ENCODE measurements around the gene CYB561D1.

CYB561D1 gene

DNA sequence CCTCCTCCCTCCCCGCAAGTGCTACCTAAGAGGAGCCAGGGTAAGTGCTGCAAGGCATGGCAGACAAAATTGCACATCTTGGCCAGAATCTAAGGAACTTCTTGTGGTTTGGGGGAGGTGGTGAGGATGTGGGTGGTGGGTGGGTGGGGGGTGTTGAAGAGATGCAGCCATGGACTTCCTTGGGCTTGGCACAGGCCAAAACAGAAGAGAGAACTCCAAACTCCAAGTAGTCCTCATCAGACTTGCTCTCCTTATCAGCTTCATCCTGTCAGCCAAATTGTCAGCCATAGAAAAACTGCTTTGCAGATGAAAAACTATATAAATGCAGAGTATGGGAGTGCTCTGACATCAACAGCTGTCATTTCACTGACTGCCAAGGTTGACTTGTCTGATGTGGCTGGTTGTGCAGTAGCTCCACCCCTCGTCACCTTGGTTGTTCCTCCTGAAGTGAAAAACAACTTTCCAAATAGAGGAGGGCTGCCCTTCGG is 8.5 kb downstream of the CYB561D1 start:
- H3K36me3 ChIP-seq (ENCODE audit: control insufficient read depth in 1 of 2, insufficient read depth in 2 of 2, low read length in 2 of 2): peaks cover 0 to 9% of the 10 kb centered on the region in 2 donors
- no peaks in the 10 kb centered on the region for H3K27me3 ChIP-seq (ENCODE audit: low read depth, low read length)
- no peak overlapping the region for H3K4me3 ChIP-seq (ENCODE audit: low read depth in 1 of 2, low read length in 2 of 2)
- peaks cover 10 to 40% of the 10 kb centered on the region in 2 donors for H3K4me1 ChIP-seq (ENCODE audit: control insufficient read depth in 1 of 2, insufficient read depth in 2 of 2, low read length in 2 of 2)
- H3K27ac ChIP-seq (ENCODE audit: low read length): no peak overlapping the region
- no peaks in the 10 kb centered on the region for H3K9me3 ChIP-seq (ENCODE audit: control insufficient read depth in 1 of 2, low read length in 2 of 2)

- Histone ChIP-seq H3K4me3 (ENCODE audit: low read depth in 1 of 2, low read length in 2 of 2) (no peak overlapping the region), H3K4me1 (ENCODE audit: control insufficient read depth in 1 of 2, insufficient read depth in 2 of 2, low read length in 2 of 2) (peaks cover 10 to 42% of the 10 kb centered on the region in 2 donors), H3K27me3 (ENCODE audit: low read depth, low read length) (no peaks in the 10 kb centered on the region), H3K36me3 (ENCODE audit: control insufficient read depth in 1 of 2, insufficient read depth in 2 of 2, low read length in 2 of 2) (peaks cover 0 to 7% of the 10 kb centered on the region in 2 donors), H3K27ac (ENCODE audit: low read length) (no peak overlapping the region), H3K9me3 (ENCODE audit: control insufficient read depth in 1 of 2, low read length in 2 of 2) (no peaks in the 10 kb centered on the region)
These were observed 10.0 kb downstream of the CYB561D1 start for GRCh38 chr1:109503935-109504334.

DNA sequence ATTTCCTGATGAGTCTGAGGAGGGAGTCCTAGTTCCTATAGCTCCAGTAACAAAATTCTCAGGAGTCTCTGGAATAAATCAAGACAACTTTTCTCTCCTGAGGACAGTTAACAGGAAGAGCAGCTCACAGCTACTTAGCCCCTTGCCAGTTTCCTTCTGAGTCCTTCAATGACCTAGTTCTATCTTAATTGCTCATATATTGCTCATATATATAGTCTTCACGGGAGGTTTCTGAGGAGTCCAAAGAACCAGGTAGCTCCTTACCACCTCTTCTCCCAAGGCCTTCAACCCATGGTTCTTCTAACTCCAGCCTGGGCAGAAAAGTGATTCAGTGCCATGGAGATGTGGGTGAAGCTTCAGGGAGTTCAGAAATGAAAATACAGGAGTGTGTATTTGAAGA is 11.1 kb downstream of the CYB561D1 start:
- H3K27ac ChIP-seq (ENCODE audit: low read length): no peak overlapping the region
- H3K36me3 ChIP-seq (ENCODE audit: control insufficient read depth in 1 of 2, insufficient read depth in 2 of 2, low read length in 2 of 2): peaks cover 0 to 7% of the 10 kb centered on the region in 2 donors
- H3K4me1 ChIP-seq (ENCODE audit: control insufficient read depth in 1 of 2, insufficient read depth in 2 of 2, low read length in 2 of 2): peaks cover 10 to 38% of the 10 kb centered on the region in 2 donors
- no peak overlapping the region for H3K4me3 ChIP-seq (ENCODE audit: low read depth in 1 of 2, low read length in 2 of 2)
- no peaks in the 10 kb centered on the region for H3K9me3 ChIP-seq (ENCODE audit: control insufficient read depth in 1 of 2, low read length in 2 of 2)
- H3K27me3 ChIP-seq (ENCODE audit: low read depth, low read length): no peaks in the 10 kb centered on the region

DNA sequence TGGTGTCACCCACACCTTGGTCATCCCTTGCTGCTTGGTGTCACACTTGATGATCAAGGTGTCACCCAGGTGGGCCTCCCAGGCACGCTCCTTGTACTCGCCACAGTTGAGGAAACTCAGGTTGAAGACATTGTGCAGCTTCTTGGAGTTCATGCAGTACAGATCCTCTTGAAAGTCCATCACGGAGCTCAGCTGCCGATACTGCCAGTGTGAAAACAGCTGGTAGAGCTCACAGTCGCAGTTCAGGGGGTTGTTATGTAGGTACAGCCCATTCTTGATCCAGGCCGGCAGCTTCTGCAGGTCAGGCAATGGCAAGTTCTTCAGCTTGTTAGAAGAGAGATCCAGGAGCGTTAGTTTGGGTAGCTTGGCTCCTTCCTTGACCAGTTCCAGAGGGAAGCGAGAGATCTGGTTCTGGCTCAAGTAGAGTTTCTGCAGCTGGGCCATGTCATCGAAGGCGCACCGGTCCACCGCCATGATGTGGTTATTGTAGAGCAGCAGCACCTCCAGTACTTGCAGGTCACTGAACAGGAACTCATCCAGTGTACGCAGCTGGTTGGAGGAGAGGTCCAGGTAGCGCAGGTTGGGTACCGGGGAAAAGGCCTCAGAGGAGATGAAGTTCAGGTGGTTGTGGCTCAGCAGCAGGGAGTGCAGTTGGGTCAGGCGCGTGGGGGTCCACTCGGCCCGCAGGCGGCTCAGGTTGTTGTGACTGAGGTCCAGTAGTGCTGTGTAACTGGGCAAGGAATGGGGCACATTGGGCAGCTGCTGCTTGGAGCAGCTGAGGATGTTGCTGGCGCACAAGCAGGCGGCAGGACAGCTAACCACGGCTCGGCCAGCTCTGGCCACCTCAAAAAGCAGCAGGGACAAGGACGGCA is 14.3 kb downstream of the CYB561D1 start:
- Histone ChIP-seq H3K27me3 (ENCODE audit: low read depth, low read length) (no peaks in the 10 kb centered on the region), H3K36me3 (ENCODE audit: control insufficient read depth in 1 of 2, insufficient read depth in 2 of 2, low read length in 2 of 2) (peaks cover 0 to 7% of the 10 kb centered on the region in 2 donors), H3K4me1 (ENCODE audit: control insufficient read depth in 1 of 2, insufficient read depth in 2 of 2, low read length in 2 of 2) (peaks cover 0 to 22% of the 10 kb centered on the region in 2 donors), H3K27ac (ENCODE audit: low read length) (no peak overlapping the region), H3K4me3 (ENCODE audit: low read depth in 1 of 2, low read length in 2 of 2) (peak overlapping the region in 1 of 2 donors; percentile 76), H3K9me3 (ENCODE audit: control insufficient read depth in 1 of 2, low read length in 2 of 2) (no peaks in the 10 kb centered on the region)

DNA sequence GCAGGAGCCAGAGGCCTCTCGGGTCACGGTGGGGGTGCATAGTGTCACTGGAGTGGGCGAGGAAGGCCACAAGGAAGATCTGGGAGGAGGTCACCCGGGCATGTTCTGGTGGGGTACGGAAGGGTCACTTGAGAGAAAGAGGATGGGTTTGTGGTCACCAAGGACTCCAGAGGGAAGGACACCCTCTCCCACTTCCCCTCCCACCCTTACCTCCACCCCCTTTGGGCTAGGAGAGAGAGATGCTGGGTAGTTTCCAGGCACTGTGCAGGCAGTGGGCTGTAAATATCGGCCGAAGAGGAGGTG is 14.9 kb downstream of the CYB561D1 start:
- Histone ChIP-seq H3K36me3 (ENCODE audit: control insufficient read depth in 1 of 2, insufficient read depth in 2 of 2, low read length in 2 of 2) (peaks cover 0 to 7% of the 10 kb centered on the region in 2 donors), H3K27me3 (ENCODE audit: low read depth, low read length) (no peaks in the 10 kb centered on the region), H3K4me3 (ENCODE audit: low read depth in 1 of 2, low read length in 2 of 2) (peak overlapping the region; percentile 42 to 76), H3K4me1 (ENCODE audit: control insufficient read depth in 1 of 2, insufficient read depth in 2 of 2, low read length in 2 of 2) (peaks cover 0 to 22% of the 10 kb centered on the region in 2 donors), H3K9me3 (ENCODE audit: control insufficient read depth in 1 of 2, low read length in 2 of 2) (no peaks in the 10 kb centered on the region), H3K27ac (ENCODE audit: low read length) (no peak overlapping the region)

- no peaks in the 10 kb centered on the region for H3K9me3 ChIP-seq (ENCODE audit: control insufficient read depth in 1 of 2, low read length in 2 of 2)
- H3K27me3 ChIP-seq (ENCODE audit: low read depth, low read length): no peaks in the 10 kb centered on the region
- H3K4me3 ChIP-seq (ENCODE audit: low read depth in 1 of 2, low read length in 2 of 2): peak within 1 kb of the TSS; percentile 72 to 76
- H3K4me1 ChIP-seq (ENCODE audit: control insufficient read depth in 1 of 2, insufficient read depth in 2 of 2, low read length in 2 of 2): peaks cover 0 to 22% of the 10 kb centered on the region in 2 donors
- H3K27ac ChIP-seq (ENCODE audit: low read length): no peak within 1 kb of the TSS
- peaks cover 0 to 7% of the 10 kb centered on the region in 2 donors for H3K36me3 ChIP-seq (ENCODE audit: control insufficient read depth in 1 of 2, insufficient read depth in 2 of 2, low read length in 2 of 2)
These were observed 15.6 kb downstream of the CYB561D1 start, which contains the start of gene AMIGO1 for GRCh38 chr1:109509176-109510134. Gene AMIGO1, minus strand, starts transcription at chr1:109509727. Its CDS starts 815 bp downstream, at chr1:109508912.

GRCh38 chr1:109513110-109513710 is 19.3 kb downstream of the CYB561D1 start:
- Histone ChIP-seq H3K27ac (ENCODE audit: low read length) (no peak overlapping the region), H3K36me3 (ENCODE audit: control insufficient read depth in 1 of 2, insufficient read depth in 2 of 2, low read length in 2 of 2) (no peaks in the 10 kb centered on the region), H3K4me3 (ENCODE audit: low read depth in 1 of 2, low read length in 2 of 2) (no peak overlapping the region), H3K4me1 (ENCODE audit: control insufficient read depth in 1 of 2, insufficient read depth in 2 of 2, low read length in 2 of 2) (peaks cover 0 to 17% of the 10 kb centered on the region in 2 donors), H3K27me3 (ENCODE audit: low read depth, low read length) (no peaks in the 10 kb centered on the region), H3K9me3 (ENCODE audit: control insufficient read depth in 1 of 2, low read length in 2 of 2) (no peaks in the 10 kb centered on the region)

- Histone ChIP-seq H3K9me3 (ENCODE audit: control insufficient read depth in 1 of 2, low read length in 2 of 2) (no peaks in the 10 kb centered on the region), H3K36me3 (ENCODE audit: control insufficient read depth in 1 of 2, insufficient read depth in 2 of 2, low read length in 2 of 2) (no peaks in the 10 kb centered on the region), H3K27ac (ENCODE audit: low read length) (no peak overlapping the region), H3K4me1 (ENCODE audit: control insufficient read depth in 1 of 2, insufficient read depth in 2 of 2, low read length in 2 of 2) (peaks cover 0 to 7% of the 10 kb centered on the region in 2 donors), H3K4me3 (ENCODE audit: low read depth in 1 of 2, low read length in 2 of 2) (no peak overlapping the region), H3K27me3 (ENCODE audit: low read depth, low read length) (no peaks in the 10 kb centered on the region)
These were observed 21.0 kb downstream of the CYB561D1 start for GRCh38 chr1:109514846-109515245.

- H3K4me1 ChIP-seq (ENCODE audit: control insufficient read depth in 1 of 2, insufficient read depth in 2 of 2, low read length in 2 of 2): no peaks in the 10 kb centered on the region
- H3K27ac ChIP-seq (ENCODE audit: low read length): no peak overlapping the region
- no peaks in the 10 kb centered on the region for H3K36me3 ChIP-seq (ENCODE audit: control insufficient read depth in 1 of 2, insufficient read depth in 2 of 2, low read length in 2 of 2)
- no peaks in the 10 kb centered on the region for H3K27me3 ChIP-seq (ENCODE audit: low read depth, low read length)
- H3K9me3 ChIP-seq (ENCODE audit: control insufficient read depth in 1 of 2, low read length in 2 of 2): no peaks in the 10 kb centered on the region
- no peak overlapping the region for H3K4me3 ChIP-seq (ENCODE audit: low read depth in 1 of 2, low read length in 2 of 2)
These were observed 23.0 kb downstream of the CYB561D1 start for GRCh38 chr1:109516872-109517271.

DNA sequence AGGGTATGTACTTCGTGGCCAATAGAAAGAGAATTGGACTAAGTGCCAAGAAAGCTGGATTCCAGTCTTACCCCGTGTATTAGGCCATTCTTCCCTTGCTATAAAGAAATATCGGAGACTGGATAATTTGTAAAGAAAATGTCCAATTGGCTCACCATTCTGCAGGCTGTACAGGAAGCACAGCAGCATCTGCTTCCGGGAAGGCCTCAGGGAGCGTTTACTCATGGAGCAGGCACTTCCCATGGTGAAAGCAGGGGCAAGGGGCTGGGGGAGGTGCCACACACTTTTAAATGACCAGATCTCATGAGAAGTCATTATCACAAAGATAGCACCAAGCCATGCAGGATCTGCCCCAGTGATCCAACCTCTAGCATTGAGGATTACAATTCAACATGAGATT is 23.4 kb downstream of the CYB561D1 start:
- Histone ChIP-seq H3K27me3 (ENCODE audit: low read depth, low read length) (no peaks in the 10 kb centered on the region), H3K27ac (ENCODE audit: low read length) (no peak overlapping the region), H3K4me1 (ENCODE audit: control insufficient read depth in 1 of 2, insufficient read depth in 2 of 2, low read length in 2 of 2) (no peaks in the 10 kb centered on the region), H3K9me3 (ENCODE audit: control insufficient read depth in 1 of 2, low read length in 2 of 2) (no peaks in the 10 kb centered on the region), H3K4me3 (ENCODE audit: low read depth in 1 of 2, low read length in 2 of 2) (no peak overlapping the region), H3K36me3 (ENCODE audit: control insufficient read depth in 1 of 2, insufficient read depth in 2 of 2, low read length in 2 of 2) (no peaks in the 10 kb centered on the region)

Data from muscle layer of duodenum (tissue), 2 donors.